HCT116 (cell line): ENCODE results near the gene APBA1. TPM values are rescaled to one million over a fixed set of nuclear protein-coding genes. Genes with fewer than 3 reads are reported as not detected.

Experiments
- ATAC-seq: fragments of 200-7000 bp; cut with Tn5 transposase; 2 replicates; pipeline ENCODE4 v1.9.1; 2020; ENCODE audit warnings: mild to moderate bottlenecking, moderate library complexity
- BruUV-seq: library from RNA; stranded (reverse); fragments of 400-500 nt; replicated peaks from 2 replicates; lab custom pipeline; 2021; lab: Mats Ljungman, UMichigan
- CTCF ChIA-PET: fragments of 300-600 bp; sonication (Branson Sonifier 250); formaldehyde crosslinking; loops from one replicate; lab custom pipeline; 2021; ENCODE audit warnings: antibody characterized with exemption; lab: Charles Lee
- POLR2A ChIA-PET: fragments of 300-600, 350-600 bp; sonication (Branson Sonifier 250); formaldehyde crosslinking; loops from one replicate; lab custom pipeline; 2021; ENCODE audit warnings: antibody characterized with exemption; lab: Charles Lee
- RAD21 ChIA-PET, 2 experiments: fragments of 300-600 bp; sonication (Branson Sonifier 250); formaldehyde crosslinking; loops; one replicate each; lab custom pipeline; 2023; ENCODE audit warnings: low total read pairs in 2 of 2; ENCODE audit not compliant: uncharacterized antibody in 2 of 2, unreplicated experiment in 2 of 2, low non-redundant PET in 1 of 2; lab: Charles Lee
- DNase-seq: peaks from one replicate; pipeline ENCODE4 v3.0.0-alpha.2; 2010; ENCODE audit warnings: low read depth, low spot score
- H2AFZ ChIP-seq: fragments of 200-600 bp; shearing (Covaris generic), sonication (generic); 2 replicates; pipeline ENCODE4 v1.6.1; 2017; ENCODE audit warnings: low read depth, mixed run types, mixed read lengths, antibody characterized with exemption, low read length; ENCODE audit not compliant: poor library complexity, severe bottlenecking
- H3K27ac ChIP-seq: 2 replicates; pipeline ENCODE4 v1.5.1; 2012; ENCODE audit warnings: low read depth, low read length
- H3K27me3 ChIP-seq: fragments of 200-600 bp; sonication (generic); 2 replicates; pipeline ENCODE4 v1.6.1; 2016; ENCODE audit warnings: mixed run types, low read length, mixed read lengths; ENCODE audit not compliant: insufficient read depth
- H3K36me3 ChIP-seq, 2 experiments: fragments of 200-500 bp in 1 of 2; fragments of 200-600 bp in 1 of 2; sonication (Bioruptor generic) in 1 of 2; sonication (generic) in 1 of 2; 2 replicates each; pipeline versions ENCODE4 v1.5.1 to v1.6.1; 2014 to 2016; ENCODE audit warnings: low read length in 2 of 2, inconsistent platforms in 1 of 2, mixed read lengths in 1 of 2, mixed run types in 1 of 2; ENCODE audit not compliant: insufficient read depth in 2 of 2, control insufficient read depth in 1 of 2
- H3K4me1 ChIP-seq, 2 experiments: fragments of 200-600 bp in 1 of 2; sonication (generic) in 1 of 2; 2 replicates each; pipeline versions ENCODE4 v1.5.1 to v1.6.1; 2012 to 2017; ENCODE audit warnings: low read length in 2 of 2, inconsistent platforms in 1 of 2, mild to moderate bottlenecking in 1 of 2, mixed read lengths in 1 of 2, mixed run types in 1 of 2, moderate library complexity in 1 of 2; ENCODE audit not compliant: insufficient read depth in 2 of 2, control insufficient read depth in 1 of 2
- H3K4me2 ChIP-seq: fragments of 200-600 bp; sonication (generic); 2 replicates; pipeline ENCODE4 v1.6.1; 2017; ENCODE audit warnings: mixed run types, low read length, mixed read lengths
- H3K4me3 ChIP-seq, 2 experiments: fragments of 200-600 bp in 1 of 2; sonication (generic) in 1 of 2; replicated peaks in 1 of 2; 2 replicates each; pipeline ENCODE4 v1.5.1; 2011 to 2016; ENCODE audit warnings: low read length in 2 of 2, control low read depth in 1 of 2, low read depth in 1 of 2, mild to moderate bottlenecking in 1 of 2, mixed read lengths in 1 of 2, mixed run types in 1 of 2
- H3K79me2 ChIP-seq: fragments of 200-600 bp; sonication (generic); 2 replicates; pipeline ENCODE4 v1.6.1; 2017; ENCODE audit warnings: mild to moderate bottlenecking, mixed run types, low read length, moderate library complexity, mixed read lengths; ENCODE audit not compliant: insufficient read depth
- H3K9ac ChIP-seq: fragments of 200-600 bp; sonication (generic); 2 replicates; pipeline ENCODE4 v1.6.1; 2016; ENCODE audit warnings: low read length, mixed read lengths
- H3K9me2 ChIP-seq: fragments of 200-600 bp; sonication (generic), shearing (Covaris generic); 2 replicates; pipeline ENCODE4 v1.6.1; 2017; ENCODE audit warnings: mixed run types, mild to moderate bottlenecking, moderate library complexity; ENCODE audit not compliant: insufficient read depth
- H3K9me3 ChIP-seq, 2 experiments: fragments of 200-500 bp in 1 of 2; fragments of 200-600 bp in 1 of 2; sonication (Bioruptor generic) in 1 of 2; sonication (generic) in 1 of 2; 2 replicates each; pipeline ENCODE4 v1.6.1; 2014 to 2017; ENCODE audit warnings: low read length in 2 of 2, mixed read lengths in 2 of 2, inconsistent platforms in 1 of 2, low read depth in 1 of 2, mild to moderate bottlenecking in 1 of 2, mixed run types in 1 of 2, moderate library complexity in 1 of 2; ENCODE audit not compliant: control insufficient read depth in 1 of 2, insufficient read depth in 1 of 2
- H4K20me1 ChIP-seq: fragments of 200-600 bp; sonication (generic), shearing (Covaris generic); 2 replicates; pipeline ENCODE4 v1.6.1; 2017; ENCODE audit warnings: mixed run types, mild to moderate bottlenecking, moderate library complexity; ENCODE audit not compliant: insufficient read depth
- CBX3 ChIP-seq: IDR thresholded peaks from 2 replicates; pipeline ENCODE4 v1.6.1; 2012; ENCODE audit warnings: low read depth
- CEBPB ChIP-seq: IDR thresholded peaks from 2 replicates; pipeline ENCODE4 v1.6.1; 2012; ENCODE audit warnings: low read depth
- EGR1 ChIP-seq: IDR thresholded peaks from 2 replicates; pipeline ENCODE4 v1.6.1; 2012; ENCODE audit warnings: low read depth
- FOSL1 ChIP-seq: IDR thresholded peaks from 2 replicates; pipeline ENCODE4 v1.6.1; 2012; ENCODE audit warnings: low read depth
- POLR2AphosphoS5 ChIP-seq: IDR thresholded peaks from 2 replicates; pipeline ENCODE4 v1.6.1; 2011; ENCODE audit warnings: mild to moderate bottlenecking, low read depth, low read length, moderate library complexity
- RAD21 ChIP-seq: IDR thresholded peaks from 2 replicates; pipeline ENCODE4 v1.6.1; 2012; ENCODE audit warnings: low read depth, mild to moderate bottlenecking
- SP1 ChIP-seq: IDR thresholded peaks from 2 replicates; pipeline ENCODE4 v1.6.1; 2012; ENCODE audit warnings: low read depth
- TCF7L2 ChIP-seq: IDR thresholded peaks from 2 replicates; pipeline ENCODE4 v1.7.0; 2011; ENCODE audit warnings: borderline replicate concordance, inconsistent platforms; ENCODE audit not compliant: insufficient read depth, insufficient read length; ENCODE audit errors: extremely low read depth
- ZFX ChIP-seq: fragments of 450-650 bp; IDR thresholded peaks from 2 replicates; pipeline ENCODE4 v1.6.1; 2017
- ZNF274 ChIP-seq: fragments of 200-500 bp; sonication (Bioruptor generic); IDR thresholded peaks from 2 replicates; pipeline ENCODE4 v1.6.1; 2014; ENCODE audit warnings: mild to moderate bottlenecking, low read depth, low read length, inconsistent platforms
- intact Hi-C: fragments of 100-400 bp; cut with micrococcal nuclease; formaldehyde crosslinking; loops from 2 replicates; pipeline ENCODE4 v1.10.0; 2022
- total RNA-seq: library from RNA; stranded (reverse); gene quantifications from one replicate; pipeline ENCODE4 v1.2.1, GENCODE V29; 2021; ENCODE audit not compliant: unreplicated experiment
- TF ChIP-seq, protein P1 (sequence below): IDR thresholded peaks from 2 replicates; pipeline ENCODE4 v1.6.1; 2011; ENCODE audit warnings: mild to moderate bottlenecking, low read length, moderate library complexity; ENCODE audit not compliant: insufficient replicate concordance; ENCODE audit errors: extremely low read depth

Gene APBA1
- total RNA-seq, 1 experiment from 2014 or later: 0.20 TPM

DNA sequence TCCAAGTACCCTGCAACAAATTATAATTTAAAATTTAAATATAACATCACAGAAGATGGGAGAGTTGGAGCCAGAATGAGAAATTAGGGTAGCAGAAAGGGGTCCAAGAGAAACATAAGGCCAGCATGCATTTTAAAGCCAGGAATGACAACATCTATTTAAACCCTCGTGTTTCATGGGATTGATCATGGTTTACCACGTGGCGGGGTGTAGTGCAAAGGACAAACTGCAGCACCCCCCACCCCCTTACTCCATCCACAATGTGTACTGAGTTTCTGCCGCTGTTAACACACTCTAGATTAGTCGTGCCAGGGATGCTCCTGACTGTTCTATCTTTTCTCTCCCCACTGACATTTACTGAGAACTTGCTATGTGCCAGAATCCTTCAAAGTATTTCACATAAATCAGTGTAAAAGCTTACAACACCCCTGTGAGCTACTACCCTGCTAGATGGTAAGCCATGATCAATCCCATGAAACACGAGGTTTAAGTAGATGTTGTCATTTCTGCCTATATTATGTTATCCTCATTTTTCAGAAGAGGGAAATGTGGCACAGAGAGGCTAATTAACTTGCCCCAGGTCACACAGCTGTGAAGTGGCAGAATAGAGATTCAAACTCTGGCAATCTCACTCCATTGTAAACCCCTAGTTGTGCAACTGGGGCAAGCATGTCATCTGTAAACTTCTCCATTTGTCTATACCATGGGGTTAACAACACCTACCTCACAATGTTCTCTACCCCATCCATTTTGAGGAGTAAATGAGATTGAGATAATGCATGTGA, 210.9 kb downstream of the APBA1 start:
- intact Hi-C loops: no loop called here
- Histone ChIP-seq H3K79me2 (no peaks in the 10 kb centered on the region), H3K9ac (no peak overlapping the region), H2AFZ (no peak overlapping the region), H3K4me1 (no peaks in the 10 kb centered on the region), H3K9me2 (no peaks in the 10 kb centered on the region), H3K9me3 (no peaks in the 10 kb centered on the region), H3K4me2 (no peak overlapping the region)
- ATAC-seq: no peak
- POLR2A ChIA-PET: no interaction called here
- no peak for TF ChIP-seq ZNF274
- no peak for TF ChIP-seq POLR2AphosphoS5
- TF ChIP-seq SP1: no peak
- TF ChIP-seq EGR1: no peak
- TF ChIP-seq, protein P1, sequence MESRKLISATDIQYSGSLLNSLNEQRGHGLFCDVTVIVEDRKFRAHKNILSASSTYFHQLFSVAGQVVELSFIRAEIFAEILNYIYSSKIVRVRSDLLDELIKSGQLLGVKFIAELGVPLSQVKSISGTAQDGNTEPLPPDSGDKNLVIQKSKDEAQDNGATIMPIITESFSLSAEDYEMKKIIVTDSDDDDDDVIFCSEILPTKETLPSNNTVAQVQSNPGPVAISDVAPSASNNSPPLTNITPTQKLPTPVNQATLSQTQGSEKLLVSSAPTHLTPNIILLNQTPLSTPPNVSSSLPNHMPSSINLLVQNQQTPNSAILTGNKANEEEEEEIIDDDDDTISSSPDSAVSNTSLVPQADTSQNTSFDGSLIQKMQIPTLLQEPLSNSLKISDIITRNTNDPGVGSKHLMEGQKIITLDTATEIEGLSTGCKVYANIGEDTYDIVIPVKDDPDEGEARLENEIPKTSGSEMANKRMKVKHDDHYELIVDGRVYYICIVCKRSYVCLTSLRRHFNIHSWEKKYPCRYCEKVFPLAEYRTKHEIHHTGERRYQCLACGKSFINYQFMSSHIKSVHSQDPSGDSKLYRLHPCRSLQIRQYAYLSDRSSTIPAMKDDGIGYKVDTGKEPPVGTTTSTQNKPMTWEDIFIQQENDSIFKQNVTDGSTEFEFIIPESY: no peak
- no peak for TF ChIP-seq FOSL1
- TF ChIP-seq ZFX: no peak
- TF ChIP-seq CBX3: no peak
- TF ChIP-seq TCF7L2: no peak
- TF ChIP-seq CEBPB: no peak
- TF ChIP-seq RAD21: no peak
- TF ChIP-seq, all 23 proteins: peak for 0
- H3K27ac ChIP-seq: no peak overlapping the region
- no peak for DNase-seq
- H3K4me3 ChIP-seq: no peak overlapping the region
- H3K36me3 ChIP-seq: no peaks in the 10 kb centered on the region
- CTCF ChIA-PET: no interaction called here
- no peaks in the 10 kb centered on the region for H4K20me1 ChIP-seq
- BruUV-seq: no TSS peak
- peaks cover 48% of the 10 kb centered on the region for H3K27me3 ChIP-seq
- RAD21 ChIA-PET: no interaction called here
